ENCODE results near the gene LRCH1. TPM values are rescaled to one million over a fixed set of nuclear protein-coding genes. Genes with fewer than 3 reads are reported as not detected.

LRCH1 gene
- total RNA-seq, 3 donors from 2014 or later, result 17.0 to 40.4 (median 24.6) TPM

GRCh38 chr13:46745062-46745461 is 192.1 kb downstream of the LRCH1 start:
- no peak overlapping the region for H3K27ac ChIP-seq
- intact Hi-C loops (cut with DNase I; ENCODE audit: low total_unique reads), result no loop called here
- peaks cover 6% of the 10 kb centered on the region for H3K36me3 ChIP-seq
- no peak for DNase-seq (ENCODE audit: low spot score in 2 of 2)
- H3K4me1 ChIP-seq, result no peaks in the 10 kb centered on the region
- H3K4me3 ChIP-seq, result no peak overlapping the region
- no peak for TF ChIP-seq POLR2AphosphoS5 (IDR thresholded peaks at IDR 0.05)
- no peak for TF ChIP-seq POLR2A (IDR thresholded peaks at IDR 0.05)
- no peak for TF ChIP-seq CTCF (IDR thresholded peaks at IDR 0.05)
- H3K27me3 ChIP-seq, result no peaks in the 10 kb centered on the region
- no peaks in the 10 kb centered on the region for H3K9me3 ChIP-seq

- no peaks in the 10 kb centered on the region for H3K4me1 ChIP-seq
- H3K9me3 ChIP-seq, result no peaks in the 10 kb centered on the region
- intact Hi-C loops (cut with DNase I; ENCODE audit: low total_unique reads), result no loop called here
- no peaks in the 10 kb centered on the region for H3K27me3 ChIP-seq
- H3K27ac ChIP-seq, result no peak overlapping the region
- H3K4me3 ChIP-seq, result no peak overlapping the region
- peaks cover 6% of the 10 kb centered on the region for H3K36me3 ChIP-seq
- no peak for DNase-seq (ENCODE audit: low spot score in 2 of 2)
- TF ChIP-seq POLR2A (IDR thresholded peaks at IDR 0.05) (no peak), POLR2AphosphoS5 (IDR thresholded peaks at IDR 0.05) (no peak), CTCF (IDR thresholded peaks at IDR 0.05) (no peak)
Measured at GRCh38 chr13:46745706-46746105, 192.7 kb downstream of the LRCH1 start.

- Histone ChIP-seq H3K27me3 (no peaks in the 10 kb centered on the region), H3K36me3 (peaks cover under 1% of the 10 kb centered on the region), H3K4me3 (no peak overlapping the region), H3K4me1 (no peaks in the 10 kb centered on the region), H3K27ac (no peak overlapping the region), H3K9me3 (no peaks in the 10 kb centered on the region)
- TF ChIP-seq POLR2A (IDR thresholded peaks at IDR 0.05), result no peak
- TF ChIP-seq POLR2AphosphoS5 (IDR thresholded peaks at IDR 0.05), result no peak
- TF ChIP-seq CTCF (IDR thresholded peaks at IDR 0.05), result no peak
- DNase-seq (ENCODE audit: low spot score in 2 of 2), result no peak
- intact Hi-C loops (cut with DNase I; ENCODE audit: low total_unique reads), result no loop called here
Measured at GRCh38 chr13:46747031-46747820, 194.3 kb downstream of the LRCH1 start.

- Histone ChIP-seq H3K27ac (no peak overlapping the region), H3K9me3 (no peaks in the 10 kb centered on the region), H3K4me3 (no peak overlapping the region), H3K36me3 (no peaks in the 10 kb centered on the region), H3K4me1 (no peaks in the 10 kb centered on the region), H3K27me3 (no peaks in the 10 kb centered on the region)
- intact Hi-C loops (cut with DNase I; ENCODE audit: low total_unique reads), result no loop called here
- DNase-seq (ENCODE audit: low spot score in 2 of 2), result no peak
- TF ChIP-seq POLR2A (IDR thresholded peaks at IDR 0.05) (no peak), POLR2AphosphoS5 (IDR thresholded peaks at IDR 0.05) (no peak), CTCF (IDR thresholded peaks at IDR 0.05) (no peak)
Measured at GRCh38 chr13:46748300-46748699, 195.3 kb downstream of the LRCH1 start.

GRCh38 chr13:46749951-46750350 is 197.0 kb downstream of the LRCH1 start:
- Histone ChIP-seq H3K4me3 (no peak overlapping the region), H3K27me3 (no peaks in the 10 kb centered on the region), H3K27ac (no peak overlapping the region), H3K9me3 (no peaks in the 10 kb centered on the region), H3K36me3 (no peaks in the 10 kb centered on the region), H3K4me1 (no peaks in the 10 kb centered on the region)
- DNase-seq (ENCODE audit: low spot score in 2 of 2), result no peak
- TF ChIP-seq CTCF (IDR thresholded peaks at IDR 0.05) (no peak), POLR2A (IDR thresholded peaks at IDR 0.05) (no peak), POLR2AphosphoS5 (IDR thresholded peaks at IDR 0.05) (no peak)
- intact Hi-C loops (cut with DNase I; ENCODE audit: low total_unique reads), result no loop called here
